WTC11 (cell line): ENCODE results near the gene ABCG4.

Experiments
- ESRRA ChIP-seq: sonication (generic); formaldehyde crosslinking; IDR thresholded peaks from 2 replicates; pipeline ENCODE4 v1.8.1; 2022; ENCODE audit warnings: mild to moderate bottlenecking, missing genetic modification reagents, borderline replicate concordance
- MAX ChIP-seq: sonication (generic); formaldehyde crosslinking; IDR thresholded peaks from 2 replicates; pipeline ENCODE4 v1.8.0; 2022; ENCODE audit warnings: mild to moderate bottlenecking, missing genetic modification reagents
- RELA ChIP-seq: sonication (generic); formaldehyde crosslinking; IDR thresholded peaks from 2 replicates; pipeline ENCODE4 v1.8.1; 2022; ENCODE audit warnings: missing genetic modification reagents, mild to moderate bottlenecking, borderline replicate concordance
- TF ChIP-seq, protein P1 (sequence below): fragments of 200-600 bp; IDR thresholded peaks from 2 replicates; pipeline ENCODE4 v1.8.0; 2022; ENCODE audit warnings: antibody characterized with exemption

- TF ChIP-seq RELA (no peak), MAX (CRISPR knock-in tag) (no peak), ESRRA (CRISPR knock-in tag) (no peak)
- TF ChIP-seq, protein P1, sequence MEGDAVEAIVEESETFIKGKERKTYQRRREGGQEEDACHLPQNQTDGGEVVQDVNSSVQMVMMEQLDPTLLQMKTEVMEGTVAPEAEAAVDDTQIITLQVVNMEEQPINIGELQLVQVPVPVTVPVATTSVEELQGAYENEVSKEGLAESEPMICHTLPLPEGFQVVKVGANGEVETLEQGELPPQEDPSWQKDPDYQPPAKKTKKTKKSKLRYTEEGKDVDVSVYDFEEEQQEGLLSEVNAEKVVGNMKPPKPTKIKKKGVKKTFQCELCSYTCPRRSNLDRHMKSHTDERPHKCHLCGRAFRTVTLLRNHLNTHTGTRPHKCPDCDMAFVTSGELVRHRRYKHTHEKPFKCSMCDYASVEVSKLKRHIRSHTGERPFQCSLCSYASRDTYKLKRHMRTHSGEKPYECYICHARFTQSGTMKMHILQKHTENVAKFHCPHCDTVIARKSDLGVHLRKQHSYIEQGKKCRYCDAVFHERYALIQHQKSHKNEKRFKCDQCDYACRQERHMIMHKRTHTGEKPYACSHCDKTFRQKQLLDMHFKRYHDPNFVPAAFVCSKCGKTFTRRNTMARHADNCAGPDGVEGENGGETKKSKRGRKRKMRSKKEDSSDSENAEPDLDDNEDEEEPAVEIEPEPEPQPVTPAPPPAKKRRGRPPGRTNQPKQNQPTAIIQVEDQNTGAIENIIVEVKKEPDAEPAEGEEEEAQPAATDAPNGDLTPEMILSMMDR = no peak
These were observed 27.1 kb upstream of the ABCG4 start for GRCh38 chr11:119121811-119122124.
